Measurements from ENCODE around the gene ZBTB7C. TPM values are rescaled to one million over a fixed set of nuclear protein-coding genes. Genes with fewer than 3 reads are reported as not detected.

ZBTB7C gene
- total RNA-seq, 4 donors from 2014 or later: 38.2 to 92.3 (median 52.4) TPM

DNA sequence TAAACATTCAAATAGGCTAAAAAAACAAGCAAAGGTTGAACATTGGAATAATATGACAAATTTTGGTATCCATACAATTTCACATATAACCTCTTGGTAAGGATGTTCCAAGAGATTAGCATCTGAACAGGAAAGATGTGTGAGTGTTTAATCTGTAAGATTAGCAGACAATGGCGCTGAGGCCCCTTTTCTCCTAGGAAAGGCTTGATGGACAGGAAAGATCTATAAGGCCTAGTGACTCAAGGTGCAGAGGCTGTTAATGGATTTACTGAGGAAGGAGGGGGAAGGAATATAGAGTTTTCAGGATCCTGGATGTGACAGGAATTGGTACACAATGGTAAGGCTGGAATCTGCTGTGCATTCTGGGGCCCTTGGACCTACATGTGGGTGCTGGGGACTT lies 430.6 kb downstream of the ZBTB7C start:
- intact Hi-C loops (cut with DNase I): no loop called here
- H3K4me3 ChIP-seq: no peak overlapping the region
- no peaks in the 10 kb centered on the region for H3K9me3 ChIP-seq
- no peak overlapping the region for H3K27ac ChIP-seq
- DNase-seq: no peak
- peaks cover 0 to 16% (median 0%) of the 10 kb centered on the region in 4 donors for H3K27me3 ChIP-seq
- H3K4me1 ChIP-seq: peaks cover 0 to 4% (median 0%) of the 10 kb centered on the region in 3 donors
- TF ChIP-seq, protein P1, sequence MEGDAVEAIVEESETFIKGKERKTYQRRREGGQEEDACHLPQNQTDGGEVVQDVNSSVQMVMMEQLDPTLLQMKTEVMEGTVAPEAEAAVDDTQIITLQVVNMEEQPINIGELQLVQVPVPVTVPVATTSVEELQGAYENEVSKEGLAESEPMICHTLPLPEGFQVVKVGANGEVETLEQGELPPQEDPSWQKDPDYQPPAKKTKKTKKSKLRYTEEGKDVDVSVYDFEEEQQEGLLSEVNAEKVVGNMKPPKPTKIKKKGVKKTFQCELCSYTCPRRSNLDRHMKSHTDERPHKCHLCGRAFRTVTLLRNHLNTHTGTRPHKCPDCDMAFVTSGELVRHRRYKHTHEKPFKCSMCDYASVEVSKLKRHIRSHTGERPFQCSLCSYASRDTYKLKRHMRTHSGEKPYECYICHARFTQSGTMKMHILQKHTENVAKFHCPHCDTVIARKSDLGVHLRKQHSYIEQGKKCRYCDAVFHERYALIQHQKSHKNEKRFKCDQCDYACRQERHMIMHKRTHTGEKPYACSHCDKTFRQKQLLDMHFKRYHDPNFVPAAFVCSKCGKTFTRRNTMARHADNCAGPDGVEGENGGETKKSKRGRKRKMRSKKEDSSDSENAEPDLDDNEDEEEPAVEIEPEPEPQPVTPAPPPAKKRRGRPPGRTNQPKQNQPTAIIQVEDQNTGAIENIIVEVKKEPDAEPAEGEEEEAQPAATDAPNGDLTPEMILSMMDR (IDR thresholded peaks at IDR 0.05): no peak
- no peak for TF ChIP-seq POLR2A (IDR thresholded peaks at IDR 0.05)
- 60 to 88% methylated on average over 1 of the region's 1 CpG for WGBS, 2 donors
- H3K36me3 ChIP-seq: no peaks in the 10 kb centered on the region

DNA sequence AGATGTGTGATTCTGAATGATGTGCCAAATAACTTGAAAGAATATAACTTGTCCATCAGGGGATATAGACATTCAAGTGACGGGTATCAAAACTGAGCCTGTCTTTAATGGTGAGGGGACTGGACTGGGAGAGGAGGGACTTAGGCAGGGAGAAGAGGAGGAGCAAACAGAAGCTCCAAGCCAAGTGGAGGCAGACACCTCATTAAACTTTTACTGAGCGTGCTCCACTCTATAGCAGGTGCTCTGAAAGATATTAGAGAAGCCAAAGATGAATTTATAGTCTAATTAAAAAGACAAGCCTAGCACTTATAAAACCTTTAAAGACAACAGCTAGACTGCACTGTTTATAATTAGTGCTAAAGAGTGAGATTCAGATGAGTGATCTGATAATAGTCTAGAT lies 431.0 kb downstream of the ZBTB7C start:
- no peaks in the 10 kb centered on the region for H3K36me3 ChIP-seq
- no peaks in the 10 kb centered on the region for H3K9me3 ChIP-seq
- intact Hi-C loops (cut with DNase I): no loop called here
- H3K27ac ChIP-seq: no peak overlapping the region
- no peak overlapping the region for H3K4me3 ChIP-seq
- DNase-seq: no peak
- H3K4me1 ChIP-seq: peaks cover 0 to 4% (median 0%) of the 10 kb centered on the region in 3 donors
- peaks cover 0 to 19% (median 0%) of the 10 kb centered on the region in 4 donors for H3K27me3 ChIP-seq
- TF ChIP-seq, protein P1 (IDR thresholded peaks at IDR 0.05): no peak
- TF ChIP-seq POLR2A (IDR thresholded peaks at IDR 0.05): no peak
- WGBS, 2 donors: 72 to 89% methylated on average over 2 of the region's 2 CpGs

Small RNA genes within 50 kb of the gene (small RNA-seq; reads per million reads assigned to genes)
- 0 reads per million in 4 donors for gene RNU6-708P

Other genes starting within 250 kb of the ZBTB7C start
- 10 to 100 TPM in 2 of 4 donors, 1 to 10 TPM in 2; 4.7 to 24.2 (median 10.2) TPM for gene CTIF, start 129.6 kb upstream of the ZBTB7C start, total RNA-seq

All from esophagus squamous epithelium (tissue), 5 donors.